Measurements from ENCODE around the gene RIIAD1.

GRCh38 chr1:151718011-151718431 is 3.3 kb upstream of the RIIAD1 start:
- TF ChIP-seq CTCF (IDR thresholded peaks at IDR 0.05) (no peak), POLR2A (IDR thresholded peaks at IDR 0.05; ENCODE audit: low read depth) (no peak)
